ENCODE results near the gene ZNF280B. TPM values are rescaled to one million over a fixed set of nuclear protein-coding genes. Genes with fewer than 3 reads are reported as not detected.

The ZNF280B gene
- total and polyA plus RNA-seq, 2 donors (not counting 3 experiments of a cell fraction or from before 2014, with no cell fraction given): 1.5 to 3.1 TPM

- FAIRE-seq (no peak), DNase-seq (ENCODE audit: low read depth, low spot score) (no peak)
- Histone ChIP-seq H3K36me3 (ENCODE audit: control insufficient read depth in 2 of 2, extremely low read depth in 1 of 2, insufficient read depth in 2 of 2, low read length in 2 of 2) (no peaks in the 10 kb centered on the region), H3K9me3 (replicated peaks; ENCODE audit: control insufficient read depth, insufficient read depth, low read length) (no peaks in the 10 kb centered on the region), H3K9ac (replicated peaks; ENCODE audit: extremely low read depth, insufficient read depth, low read length) (no peak overlapping the region), H3K4me1 (ENCODE audit: control insufficient read depth, extremely low read depth, insufficient read depth, low read length) (no peaks in the 10 kb centered on the region), H3K27me3 (ENCODE audit: control insufficient read depth in 2 of 2, insufficient read depth in 2 of 2, low read length in 2 of 2) (peaks cover 0 to 5% of the 10 kb centered on the region in 2 experiments), H3K79me2 (ENCODE audit: control insufficient read depth, insufficient read depth, low read length) (no peaks in the 10 kb centered on the region), H3K27ac (ENCODE audit: insufficient read depth, low read depth, low read length) (no peak overlapping the region), H3K4me2 (ENCODE audit: insufficient read depth, low read length) (no peak overlapping the region), H4K20me1 (replicated peaks; ENCODE audit: control insufficient read depth, extremely low read depth, insufficient read depth, low read length) (no peaks in the 10 kb centered on the region), H3K4me3 (replicated peaks in 1 of 3; ENCODE audit: insufficient read depth in 1 of 3, low read depth in 1 of 3, low read length in 3 of 3) (no peak overlapping the region), H2AFZ (ENCODE audit: low read depth, low read length) (no peak overlapping the region), H3K9me1 (replicated peaks; ENCODE audit: control insufficient read depth, extremely low read depth, insufficient read depth, low read length) (no peaks in the 10 kb centered on the region)
- TF ChIP-seq POLR2AphosphoS5 (IDR thresholded peaks at IDR 0.05; ENCODE audit: insufficient read depth, low read depth, low read length) (no peak), GATA2 (IDR thresholded peaks at IDR 0.05; ENCODE audit: insufficient read depth, insufficient read length, low read depth, low read length) (no peak), CTCF (IDR thresholded peaks at IDR 0.05; ENCODE audit: extremely low read depth in 1 of 2, insufficient read depth in 1 of 2, low read depth in 1 of 2, low read length in 2 of 2) (no peak), EZH2 (IDR thresholded peaks at IDR 0.05; ENCODE audit: borderline replicate concordance, low read depth, low read length, severe bottlenecking) (no peak), POLR2A (IDR thresholded peaks at IDR 0.05; ENCODE audit: low read depth, low read length) (no peak), JUN (IDR thresholded peaks at IDR 0.05; ENCODE audit: borderline replicate concordance, insufficient read depth, insufficient read length, low read depth) (no peak), MAX (IDR thresholded peaks at IDR 0.05; ENCODE audit: insufficient read depth, insufficient read length) (no peak), FOS (IDR thresholded peaks at IDR 0.05; ENCODE audit: borderline replicate concordance, insufficient read depth, low read length) (no peak), MYC (IDR thresholded peaks at IDR 0.05; ENCODE audit: low read depth, low read length) (no peak)
- BruUV-seq (replicated peaks): no TSS peak
- intact Hi-C loops (cut with micrococcal nuclease) (no loop called here), dilution Hi-C loops (cut with MboI; ENCODE audit: extremely low pct_ligation_motif_present, low sequenced_read_pairs) (no loop called here)
- ChIA-PET CTCF (no interaction called here), POLR2A (no interaction called here)
Measured at GRCh38 chr22:22527312-22527711, 18.8 kb upstream of the ZNF280B start.
